T-helper 2 cell (primary cell): ENCODE data around the gene PPFIBP1.
"Not testable (repeated sequence)": the region's sequence is repeated elsewhere in the genome, so short reads cannot be mapped to it uniquely, and the experiment has no call there.

Source experiments
- DNase-seq, 5 experiments: peaks; one replicate each; pipeline versions ENCODE4 v3.0.0 to v3.0.0-alpha.2; 2012 to 2022

Gene PPFIBP1

DNA sequence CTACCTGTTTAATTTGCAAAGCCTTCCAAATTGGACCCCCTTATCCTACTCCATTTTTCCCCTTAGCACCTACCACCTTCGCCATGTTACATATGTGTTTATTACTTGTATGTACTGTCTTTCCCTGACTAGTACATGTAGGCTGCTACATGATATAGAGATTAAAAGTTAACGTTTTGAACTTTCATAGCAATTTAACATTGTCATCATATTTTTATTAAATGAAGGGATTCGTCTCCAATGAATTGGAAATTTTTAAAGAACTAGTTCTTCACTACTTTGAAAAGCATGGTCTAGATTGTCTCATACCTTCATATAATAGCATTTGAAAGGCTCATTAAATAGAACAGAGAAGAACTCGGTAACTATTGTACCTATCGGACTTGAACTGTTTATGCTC, 107.4 kb downstream of the PPFIBP1 start:
- no peak for DNase-seq

DNA sequence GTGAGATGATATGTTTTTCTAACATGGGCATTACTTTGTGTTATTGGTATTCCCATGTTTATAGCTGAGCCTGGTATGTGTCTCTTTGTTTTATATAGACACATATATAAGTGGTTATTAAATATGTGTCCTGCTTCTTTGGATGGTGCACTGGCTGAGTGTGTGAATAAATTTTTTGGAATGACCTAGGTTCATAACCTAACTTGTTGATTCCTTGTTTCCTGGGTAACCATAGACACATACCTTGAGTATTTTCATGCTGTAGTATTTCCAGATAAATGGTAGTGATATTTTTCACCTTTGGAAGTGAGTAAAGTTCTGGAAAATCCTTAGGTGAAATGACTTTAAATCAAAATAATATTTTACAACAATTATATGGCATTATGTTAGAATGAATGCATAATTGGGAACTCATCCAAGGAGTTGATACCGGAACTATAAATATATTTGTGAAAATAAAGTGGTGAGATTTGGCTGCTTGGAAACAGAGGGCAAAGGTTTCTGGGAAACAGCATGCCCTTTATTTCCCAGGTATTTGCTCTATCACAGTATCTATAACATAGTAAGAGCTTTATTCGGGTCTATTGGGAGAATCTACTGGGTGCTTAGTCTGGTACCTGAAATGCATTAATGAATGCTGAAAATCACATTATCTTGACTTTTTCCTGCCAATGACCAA, 107.9 kb downstream of the PPFIBP1 start:
- no peak for DNase-seq

DNA sequence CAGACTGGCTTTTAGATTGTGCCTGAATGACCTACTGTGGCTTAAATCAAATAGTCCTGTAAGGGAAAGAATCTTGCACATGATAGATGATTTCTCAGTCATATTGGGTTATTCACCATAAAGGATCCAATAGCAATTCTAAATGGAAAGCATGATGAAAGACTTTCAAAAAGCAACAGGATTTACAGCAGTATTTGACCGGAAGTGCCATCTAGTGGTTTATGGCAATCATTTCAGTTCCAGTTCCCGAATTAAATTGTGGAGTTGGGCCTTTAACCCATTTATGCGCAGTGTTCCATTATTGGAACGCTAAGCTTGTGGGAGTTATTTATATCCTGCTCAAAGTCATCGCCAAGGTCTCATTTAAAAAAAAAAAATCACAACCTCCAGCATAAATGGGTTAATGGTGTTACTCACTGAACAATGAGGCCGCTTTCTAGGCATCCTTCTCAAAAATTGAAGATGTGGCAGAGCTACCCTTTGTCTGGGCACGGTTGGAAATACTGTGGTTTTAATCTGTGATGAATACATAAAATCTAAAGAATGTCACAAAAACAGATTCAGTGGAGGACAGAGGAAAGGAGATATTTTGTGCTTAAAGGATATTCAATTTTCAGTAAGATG, 111.5 kb downstream of the PPFIBP1 start:
- DNase-seq: peak in 1 of 5 experiments; percentile 49

DNA sequence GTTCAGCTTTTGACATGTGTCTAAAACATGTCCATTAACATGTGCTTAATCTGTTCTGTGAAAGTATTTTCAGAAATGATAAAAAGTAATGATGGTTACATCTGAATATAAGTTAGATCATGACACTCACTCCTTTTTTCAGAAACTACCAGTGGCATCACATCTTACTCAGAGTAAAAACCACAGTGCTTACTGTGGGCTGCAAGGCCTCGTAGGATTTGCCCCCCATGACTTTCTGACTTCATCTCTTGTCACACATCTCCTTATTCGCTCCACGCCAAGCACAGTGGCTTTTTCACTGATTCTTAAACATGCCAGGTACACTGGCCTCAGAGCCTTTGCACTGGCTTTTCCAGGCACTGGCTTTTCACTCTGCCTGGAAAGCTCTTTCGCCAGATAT, 112.6 kb downstream of the PPFIBP1 start:
- DNase-seq: peak in 1 of 5 experiments; percentile 71

DNA sequence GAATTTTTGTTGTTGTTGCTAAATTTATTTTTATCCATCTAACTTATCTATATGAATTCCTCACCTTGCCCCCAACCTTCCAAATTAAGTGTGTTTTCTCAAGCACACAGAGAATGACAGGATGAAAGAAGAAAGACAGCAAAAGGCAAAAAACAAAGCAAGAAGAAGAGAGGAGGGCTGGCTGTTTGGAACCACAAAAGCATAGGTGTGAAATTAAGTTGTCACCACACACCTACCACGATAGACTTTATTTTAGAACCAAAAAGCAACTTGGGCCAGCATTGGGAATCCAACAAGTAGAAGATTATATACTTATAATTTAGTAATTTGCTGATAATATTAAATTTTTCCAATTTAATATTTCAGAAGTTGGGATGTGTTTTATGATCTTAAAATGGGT, 113.5 kb downstream of the PPFIBP1 start:
- DNase-seq: peak in 1 of 5 experiments; percentile 64

DNA sequence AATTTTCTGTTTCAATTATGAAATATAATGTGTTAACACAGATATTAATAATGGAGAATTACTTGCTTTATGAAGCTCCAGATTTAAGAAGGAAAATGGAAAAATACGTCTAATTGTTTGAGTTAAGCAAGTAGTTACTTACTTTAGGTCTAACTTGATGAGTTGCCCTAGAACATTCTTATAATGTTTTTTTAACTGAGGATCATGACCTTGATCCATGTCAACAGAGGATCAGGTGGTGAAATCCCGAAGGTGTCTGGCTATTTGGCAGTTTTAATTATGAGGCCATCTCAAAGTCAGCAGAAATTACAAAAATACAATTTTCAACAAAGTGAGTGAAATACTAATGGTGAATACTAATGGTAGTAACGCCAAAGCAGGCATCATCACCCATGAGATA, 115.3 kb downstream of the PPFIBP1 start:
- no peak for DNase-seq

DNA sequence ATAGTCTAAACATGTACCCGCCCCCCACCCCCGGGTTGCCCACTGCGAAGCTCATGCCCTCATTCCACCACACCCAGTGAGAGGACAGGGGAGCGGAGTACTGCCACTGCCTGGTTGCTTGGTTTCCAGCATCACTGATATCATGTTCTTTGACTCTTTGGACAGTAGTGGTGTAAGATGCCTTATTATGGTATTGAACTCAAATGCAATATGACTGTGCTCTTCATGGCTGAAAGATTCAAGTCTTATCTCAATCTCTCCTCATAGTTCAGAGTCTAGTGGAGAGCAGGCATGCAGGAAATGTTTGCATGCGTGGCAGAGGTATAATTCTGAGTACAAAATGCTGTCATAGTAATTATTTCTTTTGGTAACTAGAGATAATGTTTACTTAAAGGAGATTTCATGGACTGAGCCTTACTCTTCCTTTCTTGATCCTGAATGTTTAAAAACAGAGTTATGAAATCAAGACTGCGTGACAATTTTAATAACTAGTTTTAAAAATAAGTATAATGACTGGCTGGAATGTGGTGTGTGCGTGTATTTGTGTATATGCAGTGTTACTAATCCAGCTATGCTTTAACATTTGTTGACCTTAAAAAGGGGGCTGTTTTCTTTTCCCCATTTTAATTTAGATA, 116.7 kb downstream of the PPFIBP1 start:
- DNase-seq: peak in 1 of 5 experiments; percentile 54

DNA sequence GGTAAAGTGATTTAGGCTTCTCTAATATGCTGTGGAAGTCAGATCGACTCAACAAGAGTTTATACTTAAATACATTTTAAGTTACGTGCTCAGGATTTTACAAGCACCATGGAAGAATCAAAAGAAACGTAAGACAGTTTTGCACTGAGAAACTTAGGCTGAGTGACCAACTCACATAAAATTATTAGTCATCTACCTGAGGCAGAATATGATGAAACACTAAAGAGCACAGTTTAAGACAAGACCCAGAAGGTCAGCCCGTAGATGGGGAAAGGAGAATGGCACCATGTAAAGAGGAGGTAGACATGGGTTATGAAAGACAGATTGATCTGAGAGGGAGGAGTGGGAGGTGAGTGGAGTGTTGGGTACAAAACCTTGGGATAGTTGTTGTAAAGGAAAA, 118.4 kb downstream of the PPFIBP1 start:
- DNase-seq: not testable (repeated sequence)

DNA sequence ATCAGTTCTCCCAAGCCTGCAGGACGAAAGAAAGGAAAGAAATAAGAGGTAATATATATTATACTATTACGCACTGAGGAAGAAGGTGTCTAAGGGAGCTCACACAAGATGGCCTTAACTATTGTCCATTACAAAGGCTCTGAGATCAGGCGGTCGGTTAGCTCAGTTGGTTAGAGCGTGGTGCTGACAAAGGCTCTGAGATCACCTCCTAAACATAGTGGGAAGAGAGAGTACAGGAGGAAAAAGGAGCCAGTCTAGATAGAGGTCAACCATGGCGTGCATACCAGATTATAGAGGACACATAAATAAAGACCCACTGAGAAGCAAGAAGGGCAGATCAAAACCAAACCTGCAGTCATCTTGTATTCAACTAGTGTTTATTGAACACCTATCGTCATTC, 118.9 kb downstream of the PPFIBP1 start:
- not testable (repeated sequence) for DNase-seq

DNA sequence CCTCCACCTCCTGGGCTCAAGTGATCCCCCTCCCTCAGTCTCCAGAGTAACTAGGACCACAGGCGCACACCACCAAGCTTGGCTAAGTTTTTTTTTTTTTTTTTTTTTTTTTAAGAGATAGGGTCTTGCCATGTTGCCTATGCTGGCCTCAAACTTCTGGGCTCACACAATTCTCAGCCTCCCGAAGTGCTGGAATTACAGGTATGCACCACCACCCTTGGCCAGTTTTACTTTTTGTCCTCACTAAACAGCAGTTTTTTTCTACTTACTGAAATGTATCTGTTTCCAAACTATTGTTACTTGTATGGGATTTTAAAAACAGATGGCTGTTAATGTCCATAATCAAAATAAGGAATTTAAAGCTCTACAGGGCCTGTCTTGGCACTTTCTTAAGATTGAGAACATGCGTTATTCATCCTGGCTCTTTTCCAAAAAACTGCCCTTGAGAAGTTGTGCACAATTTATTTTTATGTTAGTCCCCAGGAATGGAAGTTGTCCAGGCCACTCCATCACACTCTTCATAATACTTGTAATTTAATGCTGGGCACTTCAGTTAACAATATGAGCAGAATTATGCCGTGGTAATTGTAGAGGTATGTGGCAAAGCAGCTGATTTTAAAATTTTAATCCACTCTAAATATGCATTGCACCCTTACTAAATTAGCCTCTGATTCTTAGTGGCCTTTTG, 120.3 kb downstream of the PPFIBP1 start:
- DNase-seq: no peak

DNA sequence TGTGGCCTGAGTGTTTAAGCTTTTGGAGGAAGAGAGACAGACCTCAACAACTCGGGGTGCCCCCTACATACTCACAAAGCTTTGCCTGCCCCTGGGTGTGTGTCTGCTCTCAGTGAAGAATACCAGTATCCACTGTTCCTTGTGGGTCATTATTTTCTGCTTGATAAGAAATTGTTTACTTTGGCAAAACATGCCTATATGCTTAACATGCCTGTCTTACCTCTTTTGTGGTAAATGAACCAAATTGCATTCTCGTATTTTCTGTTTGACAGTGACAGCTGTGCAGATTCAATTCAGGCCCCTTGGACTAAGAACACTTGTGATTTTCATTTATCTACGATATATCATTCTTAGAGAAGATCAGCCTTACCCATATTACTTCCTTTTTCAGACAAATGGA, 121.7 kb downstream of the PPFIBP1 start:
- DNase-seq: no peak

DNA sequence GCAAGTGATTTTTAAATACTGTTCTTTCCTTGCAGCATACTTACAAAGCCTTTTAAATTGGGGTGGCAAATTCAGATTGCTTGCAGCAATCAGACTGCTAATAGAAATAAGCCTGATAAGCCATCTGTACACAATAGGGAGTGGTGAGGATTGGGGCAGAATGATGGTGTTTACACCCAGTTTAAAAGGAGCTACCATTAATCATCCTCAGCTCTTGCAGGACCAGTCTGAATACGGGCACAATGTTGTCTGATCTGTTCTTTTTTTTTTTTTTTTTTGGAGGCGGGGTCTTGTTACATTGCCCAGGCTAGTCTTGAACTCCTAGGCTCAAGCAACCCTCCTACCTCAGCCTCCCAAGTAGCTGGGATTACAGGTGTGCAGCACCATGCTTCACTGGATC, 122.1 kb downstream of the PPFIBP1 start:
- DNase-seq: no peak

DNA sequence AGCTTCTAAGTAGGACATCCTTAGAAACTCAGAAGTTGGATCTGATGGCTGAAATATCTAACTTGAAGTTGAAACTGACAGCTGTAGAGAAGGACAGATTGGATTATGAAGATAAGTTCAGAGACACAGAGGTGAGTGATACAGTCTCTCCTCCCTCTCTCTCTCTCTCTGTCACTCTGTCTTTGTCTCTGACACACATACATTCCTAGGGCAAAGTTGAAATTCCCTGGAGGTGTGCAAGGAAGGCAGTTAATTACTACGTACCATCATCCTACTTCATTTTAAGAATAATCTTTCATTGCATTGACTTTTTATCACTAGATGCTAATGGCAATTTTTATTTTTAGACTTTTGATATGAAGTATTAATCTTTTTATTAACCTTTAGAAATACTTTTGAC, 126.0 kb downstream of the PPFIBP1 start:
- DNase-seq: no peak

DNA sequence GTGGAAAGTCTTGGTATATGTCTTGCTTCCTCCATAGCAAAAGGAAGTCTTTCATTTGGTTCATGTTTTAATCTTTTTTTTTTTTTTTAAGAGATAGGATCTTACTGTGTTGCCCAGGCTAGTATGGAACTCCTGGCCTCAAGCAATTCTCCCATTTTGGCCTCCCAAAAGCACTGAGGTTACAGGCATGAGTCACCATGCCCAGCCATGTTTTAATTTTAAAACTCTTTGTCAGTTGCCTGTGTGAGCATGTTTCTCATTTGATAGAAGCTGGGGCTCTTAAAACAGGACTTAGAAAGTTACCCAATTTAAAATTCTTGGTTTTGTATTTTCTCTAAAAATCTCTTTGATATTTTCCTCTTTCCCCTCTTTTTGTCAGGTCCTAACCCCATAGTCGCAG, 127.2 kb downstream of the PPFIBP1 start:
- no peak for DNase-seq

DNA sequence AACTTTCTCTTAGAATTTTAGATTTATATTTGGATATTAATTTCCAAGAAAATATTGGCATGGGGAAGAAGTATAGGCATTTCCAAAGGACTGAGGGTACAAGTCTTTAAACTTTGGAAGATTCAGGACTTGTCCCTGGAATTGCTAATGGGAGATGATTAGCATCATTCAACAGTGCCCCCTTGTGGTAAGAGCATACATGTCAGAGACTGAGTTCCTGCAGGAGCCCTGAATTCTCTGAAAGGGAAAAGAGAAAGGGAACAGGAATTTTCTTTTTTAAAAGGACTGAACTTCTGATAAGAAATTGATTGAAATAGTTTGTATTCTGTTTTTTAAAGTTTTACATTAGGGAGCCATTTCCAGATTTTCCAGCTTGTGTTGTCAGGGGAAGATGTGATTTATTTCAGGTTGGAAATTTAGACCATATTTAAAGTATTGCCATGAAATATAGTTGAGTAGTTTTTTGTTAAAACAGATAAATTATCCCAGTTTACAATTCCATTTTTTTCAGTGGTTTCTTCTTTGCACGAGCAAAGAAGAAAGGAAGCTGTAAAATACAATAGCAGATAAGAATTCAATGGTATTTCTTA, 128.3 kb downstream of the PPFIBP1 start:
- peak in 1 of 5 experiments; percentile 39 for DNase-seq

DNA sequence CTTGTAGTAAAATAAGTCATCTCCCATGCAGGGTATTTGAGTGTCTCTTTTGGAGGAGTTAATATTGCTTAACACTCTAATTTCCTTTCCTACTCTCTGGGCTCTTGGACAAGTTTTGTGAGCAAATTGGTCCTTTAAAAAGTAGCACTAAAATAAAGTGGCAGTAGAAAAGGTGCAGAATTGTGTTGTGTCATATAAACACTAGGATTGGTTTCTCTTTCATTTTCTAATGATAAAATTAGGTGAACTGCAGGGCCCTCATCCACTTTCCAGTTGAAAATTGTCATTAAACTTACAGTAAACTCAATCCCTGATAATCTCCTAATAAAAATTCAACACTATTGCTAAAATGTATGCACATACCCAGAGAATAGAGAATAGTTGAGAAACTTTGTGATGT, 129.7 kb downstream of the PPFIBP1 start:
- peak in 1 of 5 experiments; percentile 10 for DNase-seq

DNA sequence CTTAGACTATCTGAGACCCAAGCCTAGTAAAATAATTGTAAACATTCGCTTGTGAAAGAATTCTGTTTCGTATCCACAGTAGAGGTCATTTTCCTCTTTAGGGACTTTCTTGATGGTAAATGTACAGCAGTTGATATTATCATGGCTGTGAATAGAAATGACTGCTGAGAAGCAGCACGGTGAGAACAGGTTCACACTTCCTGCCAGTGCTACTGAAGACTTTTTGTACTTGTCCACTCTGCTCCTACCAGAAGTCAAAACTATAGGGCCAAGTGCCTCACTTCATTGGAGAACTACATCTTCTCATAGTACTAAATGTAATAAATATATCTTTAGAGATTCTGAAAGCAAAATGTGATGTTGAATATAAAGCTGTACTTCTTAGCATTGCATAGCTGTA, 131.5 kb downstream of the PPFIBP1 start:
- DNase-seq: peak in 1 of 5 experiments; percentile 7

DNA sequence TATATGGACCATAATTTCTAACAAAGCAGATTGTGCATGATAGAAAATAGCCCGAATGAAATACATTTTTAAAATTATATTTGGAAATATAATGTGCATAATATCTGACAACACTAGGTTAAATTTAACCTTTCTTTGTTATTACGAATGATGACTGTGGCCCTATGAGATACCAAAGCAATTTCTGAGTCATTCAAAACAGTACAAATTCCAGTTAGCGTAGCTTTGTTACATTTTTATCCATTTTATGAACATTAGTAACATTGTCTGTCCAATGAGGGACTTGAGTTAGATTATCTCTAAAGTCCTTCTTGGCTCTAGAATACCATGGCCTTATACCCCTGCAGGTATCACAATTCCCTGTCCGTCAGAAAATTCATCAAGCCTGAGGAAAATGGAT, 133.3 kb downstream of the PPFIBP1 start:
- no peak for DNase-seq

DNA sequence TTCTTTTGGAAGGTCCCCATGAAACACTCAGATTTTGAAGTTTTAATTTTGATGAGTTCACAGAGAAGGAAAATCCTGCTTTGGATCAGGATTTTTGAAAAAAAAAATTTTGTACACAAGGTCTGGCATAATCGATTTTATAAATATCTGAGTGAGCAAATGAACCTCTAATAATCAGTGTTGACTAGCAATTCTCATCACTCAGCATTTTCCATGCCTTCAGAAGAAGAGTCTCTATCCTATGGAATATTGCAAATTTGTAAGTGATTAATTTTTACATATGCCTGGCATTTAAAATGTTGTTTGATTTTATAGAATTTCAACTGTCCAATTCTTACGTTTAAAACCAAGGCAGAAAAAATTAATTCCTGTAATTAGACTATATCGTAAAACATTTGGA, 141.7 kb downstream of the PPFIBP1 start:
- no peak for DNase-seq

DNA sequence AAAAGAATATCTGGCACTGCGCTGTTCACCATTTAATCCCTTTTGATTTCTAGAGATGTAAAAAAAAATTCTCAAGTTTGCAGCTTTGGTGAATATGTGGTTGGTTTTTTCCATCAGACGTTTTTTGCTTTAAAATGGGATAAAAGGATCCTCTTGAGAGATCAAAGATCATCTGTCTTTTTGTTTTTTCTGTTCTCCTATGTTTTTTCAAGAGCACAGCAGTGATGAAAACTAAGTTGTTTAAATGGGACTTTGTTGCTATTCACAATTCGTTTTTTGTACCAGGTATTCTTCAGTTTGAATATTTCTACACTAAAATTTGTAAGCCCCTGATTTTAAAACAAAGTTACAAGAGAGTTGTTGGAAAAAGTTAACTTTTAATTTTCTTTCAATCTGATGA, 142.5 kb downstream of the PPFIBP1 start:
- DNase-seq: no peak

DNA sequence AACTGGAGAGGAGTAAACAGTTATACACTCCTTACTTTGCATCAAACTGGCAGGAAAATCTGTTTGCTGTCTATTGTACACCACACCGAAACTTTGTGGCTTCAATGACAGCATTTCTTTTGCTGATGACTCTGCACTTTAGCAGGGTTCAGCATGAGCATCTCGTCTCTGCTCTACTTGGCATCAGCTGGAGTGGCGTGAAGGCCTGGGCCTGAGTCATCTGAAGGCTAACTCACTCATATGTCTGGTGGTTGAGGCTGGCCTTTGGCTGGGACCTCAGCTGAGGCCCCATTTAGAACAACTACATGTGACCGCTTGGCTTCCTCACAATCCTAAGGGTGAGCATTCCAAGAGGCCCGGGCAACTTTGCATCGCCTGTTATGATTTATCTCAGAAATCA, 143.5 kb downstream of the PPFIBP1 start:
- DNase-seq: peak in 1 of 5 experiments; percentile 66

DNA sequence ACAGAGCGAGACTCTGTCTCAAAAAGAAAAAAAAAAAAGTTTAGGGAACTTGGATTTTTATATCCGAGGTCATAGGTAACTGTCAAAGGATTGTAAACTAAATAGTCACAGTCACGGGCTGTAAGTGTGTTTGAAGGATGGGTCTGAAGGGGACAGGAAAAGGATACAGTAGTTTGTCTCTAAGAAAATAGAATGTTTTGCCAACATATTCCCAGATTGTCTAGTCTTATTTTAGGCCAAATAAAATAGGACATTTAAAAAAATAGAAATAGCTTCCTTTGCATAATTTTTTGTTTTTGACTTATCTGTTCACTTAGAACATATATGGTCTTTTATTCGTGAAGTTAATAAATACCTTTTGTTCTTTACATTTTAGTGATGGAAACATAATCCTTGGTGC, 148.0 kb downstream of the PPFIBP1 start:
- no peak for DNase-seq

DNA sequence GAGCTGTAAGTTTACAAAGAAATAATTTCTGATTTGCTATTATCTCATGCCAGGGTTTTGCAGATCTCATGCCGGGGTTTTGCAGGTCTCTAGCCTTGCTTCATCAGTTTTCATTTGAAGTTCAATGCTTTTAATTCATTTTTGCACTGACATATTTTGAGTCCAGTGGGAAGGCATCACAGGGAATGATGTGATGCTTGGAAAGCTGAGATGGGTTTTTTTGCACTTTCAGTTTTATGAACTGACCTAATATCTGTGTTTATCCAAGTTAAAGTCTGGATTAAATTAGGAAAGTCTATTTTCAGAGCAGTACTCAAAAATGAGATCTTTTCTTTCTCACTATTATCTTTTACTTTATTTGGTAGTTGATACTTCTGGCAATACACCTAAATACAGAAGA, 148.6 kb downstream of the PPFIBP1 start:
- no peak for DNase-seq
